Coronary artery (tissue), 2 donors: ENCODE results near the gene PNRC1.
"Not testable (repeated sequence)": the region's sequence is repeated elsewhere in the genome, so short reads cannot be mapped to it uniquely, and the experiment has no call there.

ENCODE experiments used
- DNase-seq: peaks from one replicate; pipeline ENCODE4 v3.0.0-alpha.2; 2017; ENCODE audit warnings: low spot score
- H3K27ac ChIP-seq, 2 donors: fragments of 200-600 bp; sonication (generic); one replicate each; pipeline ENCODE4 v1.5.1; 2016 to 2019
- H3K4me3 ChIP-seq: fragments of 200-600 bp; sonication (generic); 2 replicates; pipeline ENCODE4 v1.5.1; 2016; ENCODE audit warnings: mild to moderate bottlenecking, moderate library complexity
- CTCF ChIP-seq: fragments of 200-600 bp; sonication (generic); IDR thresholded peaks from one replicate; pipeline ENCODE4 v1.5.1; 2019; ENCODE audit warnings: antibody characterized with exemption

Gene PNRC1

GRCh38 chr6:89058627-89059026 is 21.9 kb upstream of the PNRC1 start:
- DNase-seq, result no peak
- TF ChIP-seq CTCF, result no peak
- H3K27ac ChIP-seq, result no peak overlapping the region
- no peak overlapping the region for H3K4me3 ChIP-seq

GRCh38 chr6:89059227-89059626 is 21.3 kb upstream of the PNRC1 start:
- no peak for DNase-seq
- Histone ChIP-seq H3K27ac (no peak overlapping the region), H3K4me3 (no peak overlapping the region)
- no peak for TF ChIP-seq CTCF

GRCh38 chr6:89063881-89064280 is 16.7 kb upstream of the PNRC1 start:
- no peak for DNase-seq
- no peak for TF ChIP-seq CTCF
- no peak overlapping the region for H3K4me3 ChIP-seq
- no peak overlapping the region for H3K27ac ChIP-seq

GRCh38 chr6:89064931-89065330 is 15.6 kb upstream of the PNRC1 start:
- DNase-seq, H3K4me3 ChIP-seq: not testable (repeated sequence)

GRCh38 chr6:89066121-89066520 is 14.4 kb upstream of the PNRC1 start:
- H3K27ac ChIP-seq, H3K4me3 ChIP-seq, DNase-seq: not testable (repeated sequence)

More at GRCh38 chr6:89064931-89065330, 15.6 kb upstream of the PNRC1 start:
- H3K27ac ChIP-seq, result not testable (repeated sequence)

GRCh38 chr6:89066940-89067646 is 13.5 kb upstream of the PNRC1 start:
- TF ChIP-seq CTCF, result no peak
- no peak for DNase-seq
- no peak overlapping the region for H3K4me3 ChIP-seq
- no peak overlapping the region for H3K27ac ChIP-seq

- H3K4me3 ChIP-seq, result no peak overlapping the region
- no peak for TF ChIP-seq CTCF
- DNase-seq, result no peak
- no peak overlapping the region for H3K27ac ChIP-seq
Observed at GRCh38 chr6:89067796-89068195, 12.8 kb upstream of the PNRC1 start.

GRCh38 chr6:89068695-89069094 is 11.9 kb upstream of the PNRC1 start:
- Histone ChIP-seq H3K4me3 (no peak overlapping the region), H3K27ac (no peak overlapping the region)
- no peak for DNase-seq
- TF ChIP-seq CTCF, result no peak
